H9 (cell line): ENCODE results near the gene SPCS2. TPM values are rescaled to one million over a fixed set of nuclear protein-coding genes. Genes with fewer than 3 reads are reported as not detected.
A peak's percentile ranks its signal among the peaks of the same experiment; 100 is the strongest.

Experiments
- DNase-seq: peaks from one replicate; pipeline ENCODE4 v3.0.0-alpha.2; 2017
- H2AFZ ChIP-seq: one replicate; pipeline ENCODE4 v1.6.1; 2013; ENCODE audit warnings: mild to moderate bottlenecking, low read length, control low read depth, moderate library complexity
- H2AK5ac ChIP-seq: 2 replicates; pipeline ENCODE4 v1.6.1; 2013; ENCODE audit warnings: low read length, control low read depth, mixed read lengths; ENCODE audit not compliant: insufficient read length
- H2BK120ac ChIP-seq: one replicate; pipeline ENCODE4 v1.6.1; 2013; ENCODE audit warnings: low read depth, mild to moderate bottlenecking, low read length, control low read depth, inconsistent platforms; ENCODE audit not compliant: poor library complexity, severe bottlenecking
- H2BK12ac ChIP-seq: 2 replicates; pipeline ENCODE4 v1.6.1; 2013; ENCODE audit warnings: low read length, control low read depth, mixed read lengths, low read depth; ENCODE audit not compliant: insufficient read length
- H2BK15ac ChIP-seq: 2 replicates; pipeline ENCODE4 v1.6.1; 2013; ENCODE audit warnings: low read depth, low read length, control low read depth
- H2BK20ac ChIP-seq: one replicate; pipeline ENCODE4 v1.6.1; 2013; ENCODE audit warnings: low read depth, mild to moderate bottlenecking, low read length, control low read depth, inconsistent platforms; ENCODE audit not compliant: poor library complexity, severe bottlenecking
- H2BK5ac ChIP-seq: 2 replicates; pipeline ENCODE4 v1.6.1; 2013; ENCODE audit warnings: low read length, control low read depth, mixed read lengths; ENCODE audit not compliant: insufficient read length
- H3K14ac ChIP-seq: 2 replicates; pipeline ENCODE4 v1.6.1; 2013; ENCODE audit warnings: low read length, control low read depth; ENCODE audit not compliant: insufficient read depth
- H3K18ac ChIP-seq: 2 replicates; pipeline ENCODE4 v1.6.1; 2013; ENCODE audit warnings: low read depth, mild to moderate bottlenecking, mixed read lengths, low read length, control low read depth; ENCODE audit not compliant: insufficient read length
- H3K23ac ChIP-seq: 2 replicates; pipeline ENCODE4 v1.6.1; 2013; ENCODE audit warnings: low read length, control low read depth, mixed read lengths, low read depth; ENCODE audit not compliant: insufficient read length
- H3K23me2 ChIP-seq: 2 replicates; pipeline ENCODE4 v1.6.1; 2013; ENCODE audit warnings: low read depth, mild to moderate bottlenecking, mixed read lengths, low read length, control low read depth; ENCODE audit not compliant: insufficient read length, poor library complexity, severe bottlenecking
- H3K27ac ChIP-seq: 2 replicates; pipeline ENCODE4 v1.5.1; 2013; ENCODE audit warnings: low read length, control low read depth, mixed read lengths, low read depth; ENCODE audit not compliant: insufficient read length
- H3K27me3 ChIP-seq: 2 replicates; pipeline ENCODE4 v1.6.1; 2013; ENCODE audit warnings: low read length, control low read depth, inconsistent platforms; ENCODE audit not compliant: insufficient read depth
- H3K4ac ChIP-seq: 2 replicates; pipeline ENCODE4 v1.6.1; 2013; ENCODE audit warnings: low read depth, mild to moderate bottlenecking, control low read depth, inconsistent platforms, low read length, moderate library complexity
- H3K4me1 ChIP-seq: 2 replicates; pipeline ENCODE4 v1.6.1; 2013; ENCODE audit warnings: low read length, control low read depth, inconsistent platforms; ENCODE audit not compliant: insufficient read depth
- H3K4me2 ChIP-seq: 2 replicates; pipeline ENCODE4 v1.6.1; 2013; ENCODE audit warnings: low read length, control low read depth, mixed read lengths; ENCODE audit not compliant: insufficient read length, insufficient read depth
- H3K56ac ChIP-seq: 2 replicates; pipeline ENCODE4 v1.6.1; 2013; ENCODE audit warnings: low read depth, mild to moderate bottlenecking, mixed read lengths, low read length, control low read depth; ENCODE audit not compliant: insufficient read length
- H3K79me1 ChIP-seq: 2 replicates; pipeline ENCODE4 v1.6.1; 2013; ENCODE audit warnings: low read depth, mild to moderate bottlenecking, moderate library complexity, low read length, control low read depth, inconsistent platforms; ENCODE audit not compliant: insufficient read depth, poor library complexity, severe bottlenecking
- H3K79me2 ChIP-seq: 2 replicates; pipeline ENCODE4 v1.6.1; 2013; ENCODE audit warnings: low read length, control low read depth, inconsistent platforms; ENCODE audit not compliant: insufficient read depth
- H3K9ac ChIP-seq: 2 replicates; pipeline ENCODE4 v1.6.1; 2013; ENCODE audit warnings: low read length, control low read depth, mixed read lengths; ENCODE audit not compliant: insufficient read length; ENCODE audit errors: extremely low read depth
- H3K9me3 ChIP-seq: one replicate; pipeline ENCODE4 v1.6.1; 2013; ENCODE audit warnings: low read depth, low read length, inconsistent platforms; ENCODE audit not compliant: control insufficient read depth
- H3T11ph ChIP-seq: one replicate; pipeline ENCODE4 v1.6.1; 2013; ENCODE audit warnings: mild to moderate bottlenecking, low read length, control low read depth, inconsistent platforms
- H4K20me1 ChIP-seq: one replicate; pipeline ENCODE4 v1.6.1; 2013; ENCODE audit not compliant: control insufficient read depth, insufficient read length, insufficient read depth
- H4K5ac ChIP-seq: 2 replicates; pipeline ENCODE4 v1.6.1; 2013; ENCODE audit warnings: low read depth, mild to moderate bottlenecking, mixed read lengths, low read length, control low read depth; ENCODE audit not compliant: insufficient read length
- H4K8ac ChIP-seq: replicated peaks from 2 replicates; pipeline ENCODE4 v1.6.1; 2013; ENCODE audit warnings: low read length, control low read depth, mixed read lengths, low read depth; ENCODE audit not compliant: insufficient read length
- H4K91ac ChIP-seq: 2 replicates; pipeline ENCODE4 v1.6.1; 2013; ENCODE audit warnings: low read depth, mild to moderate bottlenecking, moderate library complexity, mixed read lengths, low read length, control low read depth; ENCODE audit not compliant: insufficient read length
- H3K27ac Mint-ChIP-seq, 3 experiments: 2 replicates in 2 of 3; 3 replicates in 1 of 3; pipeline ENCODE4 v1.8.0; 2020 to 2021; ENCODE audit warnings: mixed read lengths in 3 of 3, mild to moderate bottlenecking in 1 of 3, moderate library complexity in 1 of 3
- H3K27me3 Mint-ChIP-seq: 2 replicates; pipeline ENCODE4 v1.8.0; 2021; ENCODE audit warnings: low read depth, mild to moderate bottlenecking, moderate library complexity, mixed read lengths
- H3K36me3 Mint-ChIP-seq, 3 experiments: 2 replicates in 2 of 3; 3 replicates in 1 of 3; pipeline ENCODE4 v1.8.0; 2020 to 2021; ENCODE audit warnings: low read depth in 3 of 3, mixed read lengths in 3 of 3; ENCODE audit not compliant: insufficient read depth in 1 of 3
- H3K4me1 Mint-ChIP-seq, 2 experiments: 2 replicates each; pipeline ENCODE4 v1.8.0; 2020; ENCODE audit warnings: mixed read lengths in 2 of 2
- H3K4me3 Mint-ChIP-seq, 2 experiments: 2 replicates in 1 of 2; 3 replicates in 1 of 2; pipeline ENCODE4 v1.8.0; 2020 to 2021; ENCODE audit warnings: mild to moderate bottlenecking in 2 of 2, mixed read lengths in 2 of 2, moderate library complexity in 1 of 2
- H3K9me3 Mint-ChIP-seq, 2 experiments: 2 replicates in 1 of 2; 3 replicates in 1 of 2; pipeline ENCODE4 v1.8.0; 2020; ENCODE audit warnings: mild to moderate bottlenecking in 2 of 2, mixed read lengths in 2 of 2, moderate library complexity in 1 of 2
- CTCF ChIP-seq: fragments of 200-600 bp; sonication (generic); conservative IDR thresholded peaks from 3 replicates; pipeline ENCODE4 v1.8.0; 2021; ENCODE audit warnings: antibody characterized with exemption, mild to moderate bottlenecking
- WGBS: extraction: QIAGEN DNeasy Blood & Tissue Kit; methylation state at CpG from one replicate; pipeline ENCODE4 v1.1.7; 2013; ENCODE audit warnings: missing lambda C conversion rate, low lambda C conversion rate, mixed read lengths; ENCODE audit not compliant: insufficient read length; ENCODE audit errors: extremely low coverage; 5-methylcytosine and 5-hydroxymethylcytosine counted together
- total RNA-seq: library from RNA; stranded (reverse); gene quantifications from 2 replicates; pipeline ENCODE4 v1.2.1, GENCODE V29; 2021

Gene SPCS2
- total RNA-seq, 1 experiment from 2014 or later = 144 TPM

GRCh38 chr11:74942073-74942759, 6.8 kb upstream of the SPCS2 start:
- H3K79me2 ChIP-seq = no peaks in the 10 kb centered on the region
- no peak overlapping the region for H3K18ac ChIP-seq
- no peaks in the 10 kb centered on the region for H3K79me1 ChIP-seq
- no peak overlapping the region for H2BK12ac ChIP-seq
- no peak overlapping the region for H2BK5ac ChIP-seq
- no peak overlapping the region for H3K14ac ChIP-seq
- no peak overlapping the region for H3K23ac ChIP-seq
- no peak overlapping the region for H3K56ac ChIP-seq
- H4K20me1 ChIP-seq = no peaks in the 10 kb centered on the region
- no peak for TF ChIP-seq CTCF
- no peak overlapping the region for H2BK15ac ChIP-seq
- H2AFZ ChIP-seq = no peak overlapping the region
- H3K23me2 ChIP-seq = no peaks in the 10 kb centered on the region
- Mint-ChIP-seq H3K27me3 (no peaks in the 10 kb centered on the region), H3K4me3 (no peak overlapping the region), H3K36me3 (peaks cover 0 to 7% (median 0%) of the 10 kb centered on the region in 3 experiments; a peak in 3 of 7 replicates), H3K27ac (peak overlapping the region in 1 of 3 experiments; percentile 20; a peak in 1 of 7 replicates), H3K9me3 (no peaks in the 10 kb centered on the region), H3K4me1 (no peaks in the 10 kb centered on the region)
- no peak overlapping the region for H4K8ac ChIP-seq
- no CpG with 5 or more reads among the region's 5 CpGs for WGBS
- no peak overlapping the region for H4K91ac ChIP-seq
- no peaks in the 10 kb centered on the region for H3K4me1 ChIP-seq
- DNase-seq = no peak
- H2BK20ac ChIP-seq = no peak overlapping the region
- no peak overlapping the region for H3K4me2 ChIP-seq
- H3K9me3 ChIP-seq = no peaks in the 10 kb centered on the region
- no peak overlapping the region for H2AK5ac ChIP-seq
- no peaks in the 10 kb centered on the region for H3K27me3 ChIP-seq
- no peak overlapping the region for H3K4ac ChIP-seq
- no peak overlapping the region for H3T11ph ChIP-seq
- H2BK120ac ChIP-seq = no peak overlapping the region
- no peak overlapping the region for H4K5ac ChIP-seq
- no peak overlapping the region for H3K27ac ChIP-seq
- no peak overlapping the region for H3K9ac ChIP-seq
